Thyroid gland (tissue), 4 donors: ENCODE measurements around the gene PRKCH.

Experiments
- CTCF ChIP-seq, 6 experiments: fragments of 200-600 bp in 3 of 6; fragments of 450-650 bp in 3 of 6; sonication (generic) in 3 of 6; IDR thresholded peaks; one replicate each; pipeline ENCODE4 v1.5.1; 2016 to 2019; ENCODE audit warnings: antibody characterized with exemption in 6 of 6, mild to moderate bottlenecking in 2 of 6, inconsistent platforms in 1 of 6, moderate library complexity in 1 of 6
- POLR2A ChIP-seq, 2 donors: fragments of 450-650 bp; IDR thresholded peaks; one replicate each; pipeline ENCODE4 v1.6.1; 2017; ENCODE audit warnings: antibody characterized with exemption in 2 of 2, mild to moderate bottlenecking in 2 of 2, moderate library complexity in 1 of 2

GRCh38 chr14:61588419-61588901, 267.1 kb downstream of the PRKCH start:
- TF ChIP-seq POLR2A (IDR thresholded peaks at IDR 0.05) (peak in 1 of 2 donors; percentile 44), CTCF (IDR thresholded peaks at IDR 0.05) (no peak)
